PC-9 (cell line): ENCODE measurements around the gene LRP10.

ENCODE experiments used
- EZH2 ChIP-seq: fragments of 200-600 bp; sonication (generic); IDR thresholded peaks from 2 replicates; pipeline ENCODE4 v1.8.0; 2017; ENCODE audit warnings: antibody characterized with exemption, low read depth
- TF ChIP-seq, protein P1 (sequence below): fragments of 200-600 bp; sonication (generic); conservative IDR thresholded peaks from 2 replicates; pipeline ENCODE4 v1.6.1; 2017; ENCODE audit warnings: mixed run types, antibody characterized with exemption, mild to moderate bottlenecking, moderate library complexity

DNA sequence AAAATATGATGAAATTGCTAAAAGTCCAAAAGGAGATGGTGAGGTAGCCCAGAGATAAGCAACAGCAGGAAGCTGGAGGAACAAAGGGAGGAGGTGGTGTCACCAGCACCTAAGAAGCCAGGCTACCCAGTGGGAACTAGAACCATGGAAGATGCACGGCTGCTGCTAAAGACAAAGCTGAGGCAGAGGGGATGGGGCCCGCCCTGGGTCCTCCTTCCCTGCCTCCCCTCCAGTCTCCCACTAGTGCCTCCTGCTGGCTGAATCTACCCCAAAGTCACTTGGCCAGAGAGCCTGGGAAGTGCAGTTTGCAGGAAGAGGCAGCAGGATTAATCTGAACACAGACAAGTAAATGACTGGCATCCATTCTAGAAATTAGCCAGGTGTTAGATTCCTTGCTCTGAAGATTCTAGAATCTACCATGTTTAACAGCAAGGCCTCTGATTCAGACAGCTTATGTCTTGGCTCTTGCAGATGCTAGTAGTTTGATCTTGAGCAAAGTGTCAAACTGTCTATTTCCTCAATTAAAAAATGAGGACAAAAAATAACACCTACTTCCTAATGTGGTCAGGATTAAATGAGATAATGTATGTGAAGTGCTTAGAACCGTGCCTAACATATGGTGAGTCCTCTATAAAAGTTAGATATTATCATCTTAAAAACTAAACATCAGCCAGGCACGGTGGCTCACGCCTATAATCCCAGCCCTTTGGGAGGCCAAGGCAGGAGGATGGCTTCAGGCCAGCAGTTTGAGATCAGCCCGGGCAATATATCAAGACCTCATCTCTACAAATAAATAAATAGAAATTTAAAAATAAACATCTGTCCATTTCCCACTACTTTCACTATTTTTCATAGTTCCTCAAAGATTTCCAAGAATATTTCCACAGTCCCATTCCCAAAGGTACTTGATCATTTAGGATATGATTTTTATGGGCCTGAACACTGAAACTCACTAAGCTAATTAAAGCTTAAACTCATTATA lies 5.8 kb upstream of the LRP10 start:
- TF ChIP-seq, protein P1, sequence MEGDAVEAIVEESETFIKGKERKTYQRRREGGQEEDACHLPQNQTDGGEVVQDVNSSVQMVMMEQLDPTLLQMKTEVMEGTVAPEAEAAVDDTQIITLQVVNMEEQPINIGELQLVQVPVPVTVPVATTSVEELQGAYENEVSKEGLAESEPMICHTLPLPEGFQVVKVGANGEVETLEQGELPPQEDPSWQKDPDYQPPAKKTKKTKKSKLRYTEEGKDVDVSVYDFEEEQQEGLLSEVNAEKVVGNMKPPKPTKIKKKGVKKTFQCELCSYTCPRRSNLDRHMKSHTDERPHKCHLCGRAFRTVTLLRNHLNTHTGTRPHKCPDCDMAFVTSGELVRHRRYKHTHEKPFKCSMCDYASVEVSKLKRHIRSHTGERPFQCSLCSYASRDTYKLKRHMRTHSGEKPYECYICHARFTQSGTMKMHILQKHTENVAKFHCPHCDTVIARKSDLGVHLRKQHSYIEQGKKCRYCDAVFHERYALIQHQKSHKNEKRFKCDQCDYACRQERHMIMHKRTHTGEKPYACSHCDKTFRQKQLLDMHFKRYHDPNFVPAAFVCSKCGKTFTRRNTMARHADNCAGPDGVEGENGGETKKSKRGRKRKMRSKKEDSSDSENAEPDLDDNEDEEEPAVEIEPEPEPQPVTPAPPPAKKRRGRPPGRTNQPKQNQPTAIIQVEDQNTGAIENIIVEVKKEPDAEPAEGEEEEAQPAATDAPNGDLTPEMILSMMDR: no peak
- TF ChIP-seq EZH2: no peak
